Measurements from ENCODE around the gene USP47. TPM values are rescaled to one million over a fixed set of nuclear protein-coding genes. Genes with fewer than 3 reads are reported as not detected.
A peak's percentile ranks its signal among the peaks of the same experiment; 100 is the strongest.

USP47 gene
- total and polyA plus RNA-seq, 9 of the 15 experiments (the other 6 are each of a cell fraction or from before 2014, with no cell fraction given), result 13.1 to 63.6 (median 34.7) TPM

DNA sequence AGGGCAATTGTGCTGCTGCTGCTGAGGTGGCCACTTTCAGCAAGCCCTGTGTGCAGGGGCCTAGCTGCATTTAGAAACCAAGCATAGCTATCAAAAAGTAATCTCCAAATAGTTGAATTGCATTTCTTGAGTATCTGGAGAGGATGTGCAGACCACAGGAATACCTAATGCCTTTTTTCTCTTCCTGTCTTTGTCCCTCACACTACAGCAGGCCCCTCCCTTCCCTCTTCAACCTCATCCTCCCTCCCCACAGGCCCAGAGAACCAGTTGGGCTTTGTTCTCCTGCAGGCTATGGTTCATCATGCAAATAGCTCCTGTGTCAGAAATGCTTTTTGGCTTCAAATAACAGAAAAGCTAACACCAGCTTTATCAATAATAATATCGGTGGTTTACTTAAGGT is 118.9 kb downstream of the USP47 start:
- WGBS (ENCODE audit: insufficient coverage, low coverage, missing lambda C conversion rate), result 93% methylated on average over 1 of the region's 1 CpG
- in situ Hi-C loops (cut with MboI), result no loop called here
- Histone ChIP-seq H3K9me3 (replicated peaks; ENCODE audit: control insufficient read depth, insufficient read depth, low read depth, low read length) (no peaks in the 10 kb centered on the region), H3K4me1 (replicated peaks in 1 of 2; ENCODE audit: control insufficient read depth in 2 of 2, insufficient read depth in 2 of 2, low read length in 2 of 2) (peaks cover 1 to 6% of the 10 kb centered on the region in 2 experiments; a peak in 3 of 5 replicates), H4K20me1 (replicated peaks; ENCODE audit: control insufficient read depth, insufficient read depth, low read length) (no peaks in the 10 kb centered on the region; the same call in 1 of the 2 replicates), H3K9me1 (ENCODE audit: control insufficient read depth, insufficient read depth, low read length) (no peaks in the 10 kb centered on the region), H3K79me2 (ENCODE audit: control insufficient read depth, insufficient read depth, low read length) (no peaks in the 10 kb centered on the region), H2AFZ (ENCODE audit: low read depth, low read length) (no peak overlapping the region), H3K36me3 (ENCODE audit: control insufficient read depth, insufficient read depth, low read length) (peaks cover 15% of the 10 kb centered on the region; the same call in 1 of the 3 replicates), H3K4me3 (no peak overlapping the region), H3K4me2 (ENCODE audit: insufficient read depth, low read length) (no peak overlapping the region), H3K27ac (ENCODE audit: extremely low read depth, low read depth, low read length) (no peak overlapping the region), H3K9ac (ENCODE audit: insufficient read depth in 1 of 2, low read depth in 2 of 2, low read length in 2 of 2) (no peak overlapping the region), H3K27me3 (ENCODE audit: control insufficient read depth in 2 of 2, insufficient read depth in 2 of 2, low read length in 2 of 2) (peaks cover 9 to 23% of the 10 kb centered on the region in 2 experiments; a peak in 4 of 5 replicates)
- FAIRE-seq (no peak), DNase-seq (ENCODE audit: extremely low read depth in 1 of 4, low spot score in 3 of 4) (no peak), ATAC-seq (no peak)
- ChIA-PET CTCF (ENCODE audit: low intra/inter-chr PET ratio) (no interaction called here), POLR2A (no interaction called here)
- TF ChIP-seq NR2F6 (CRISPR knock-in tag; IDR thresholded peaks at IDR 0.05), result no peak
- no peak for TF ChIP-seq FOSL1 (tag; conservative IDR thresholded peaks at IDR 0.05)
- TF ChIP-seq ELF2 (CRISPR knock-in tag; IDR thresholded peaks at IDR 0.05), result no peak
- no peak for TF ChIP-seq RFX1 (IDR thresholded peaks at IDR 0.05)
- BruUV-seq (replicated peaks), result no TSS peak
- intact Hi-C loops (cut with micrococcal nuclease), result loop anchor here (5.0 kb wide), 1 partner anchor 163 kb away; no protein-coding TSS in a partner anchor

DNA sequence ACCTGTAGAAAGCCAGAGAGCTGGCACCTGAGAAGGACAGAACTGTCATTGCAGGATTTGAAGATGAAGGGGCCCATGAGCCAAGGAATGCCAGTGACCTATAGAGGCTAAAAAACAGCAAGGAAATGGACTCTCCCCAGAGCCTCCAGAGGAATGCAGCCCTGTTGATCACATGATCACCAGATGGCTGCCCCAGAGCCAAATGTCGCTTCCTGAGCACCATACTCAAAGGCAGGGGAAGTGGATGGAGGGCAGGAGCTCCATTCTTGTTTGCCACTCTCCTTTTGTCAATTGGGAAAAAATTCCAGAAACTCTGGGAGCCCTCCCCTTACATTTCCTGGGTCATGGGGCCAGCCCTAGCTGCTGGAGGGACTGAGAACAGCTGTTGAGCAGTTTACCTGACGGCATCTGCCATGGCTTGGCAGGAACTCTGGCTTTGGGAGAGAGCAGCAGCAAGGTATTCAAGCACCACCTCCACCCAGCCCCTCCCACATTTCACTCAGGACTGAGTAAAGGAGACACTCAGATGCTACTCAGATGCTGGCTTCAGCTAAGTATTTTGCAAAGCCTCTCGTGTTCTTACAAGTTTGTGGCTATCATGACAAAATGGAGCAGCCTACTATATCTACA is 119.7 kb downstream of the USP47 start:
- H3K79me2 ChIP-seq (ENCODE audit: control insufficient read depth, insufficient read depth, low read length), result no peaks in the 10 kb centered on the region
- DNase-seq (ENCODE audit: extremely low read depth in 1 of 4, low spot score in 3 of 4) (no peak), FAIRE-seq (no peak), ATAC-seq (0 out of 3 replicates have a peak, but pooled peaks have one; percentile 9)
- no peak overlapping the region for H2AFZ ChIP-seq (ENCODE audit: low read depth, low read length)
- no TSS peak for BruUV-seq (replicated peaks)
- H3K27me3 ChIP-seq (ENCODE audit: control insufficient read depth in 2 of 2, insufficient read depth in 2 of 2, low read length in 2 of 2), result peaks cover 9 to 31% of the 10 kb centered on the region in 2 experiments; a peak in 4 of 5 replicates
- H3K27ac ChIP-seq (ENCODE audit: extremely low read depth, low read depth, low read length), result no peak overlapping the region
- peaks cover 7% of the 10 kb centered on the region; the same call in 1 of the 3 replicates for H3K36me3 ChIP-seq (ENCODE audit: control insufficient read depth, insufficient read depth, low read length)
- H4K20me1 ChIP-seq (replicated peaks; ENCODE audit: control insufficient read depth, insufficient read depth, low read length), result no peaks in the 10 kb centered on the region; the same call in 1 of the 2 replicates
- WGBS (ENCODE audit: insufficient coverage, low coverage, missing lambda C conversion rate), result 8% methylated on average over 3 of the region's 3 CpGs
- no peaks in the 10 kb centered on the region for H3K9me1 ChIP-seq (ENCODE audit: control insufficient read depth, insufficient read depth, low read length)
- peaks cover 3 to 6% of the 10 kb centered on the region in 2 experiments; a peak in 4 of 5 replicates for H3K4me1 ChIP-seq (replicated peaks in 1 of 2; ENCODE audit: control insufficient read depth in 2 of 2, insufficient read depth in 2 of 2, low read length in 2 of 2)
- TF ChIP-seq, protein P1, sequence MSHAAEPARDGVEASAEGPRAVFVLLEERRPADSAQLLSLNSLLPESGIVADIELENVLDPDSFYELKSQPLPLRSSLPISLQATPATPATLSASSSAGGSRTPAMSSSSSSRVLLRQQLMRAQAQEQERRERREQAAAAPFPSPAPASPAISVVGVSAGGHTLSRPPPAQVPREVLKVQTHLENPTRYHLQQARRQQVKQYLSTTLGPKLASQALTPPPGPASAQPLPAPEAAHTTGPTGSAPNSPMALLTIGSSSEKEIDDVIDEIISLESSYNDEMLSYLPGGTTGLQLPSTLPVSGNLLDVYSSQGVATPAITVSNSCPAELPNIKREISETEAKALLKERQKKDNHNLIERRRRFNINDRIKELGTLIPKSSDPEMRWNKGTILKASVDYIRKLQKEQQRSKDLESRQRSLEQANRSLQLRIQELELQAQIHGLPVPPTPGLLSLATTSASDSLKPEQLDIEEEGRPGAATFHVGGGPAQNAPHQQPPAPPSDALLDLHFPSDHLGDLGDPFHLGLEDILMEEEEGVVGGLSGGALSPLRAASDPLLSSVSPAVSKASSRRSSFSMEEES (CRISPR knock-in tag; IDR thresholded peaks at IDR 0.05), result peak; percentile 57; the same call in 1 of the 2 replicates
- 0 out of 2 replicates have a peak, but pooled peaks have one; percentile 9 for TF ChIP-seq POLR2G (IDR thresholded peaks at IDR 0.05; ENCODE audit: low read depth, low read length)
- TF ChIP-seq, protein P2, sequence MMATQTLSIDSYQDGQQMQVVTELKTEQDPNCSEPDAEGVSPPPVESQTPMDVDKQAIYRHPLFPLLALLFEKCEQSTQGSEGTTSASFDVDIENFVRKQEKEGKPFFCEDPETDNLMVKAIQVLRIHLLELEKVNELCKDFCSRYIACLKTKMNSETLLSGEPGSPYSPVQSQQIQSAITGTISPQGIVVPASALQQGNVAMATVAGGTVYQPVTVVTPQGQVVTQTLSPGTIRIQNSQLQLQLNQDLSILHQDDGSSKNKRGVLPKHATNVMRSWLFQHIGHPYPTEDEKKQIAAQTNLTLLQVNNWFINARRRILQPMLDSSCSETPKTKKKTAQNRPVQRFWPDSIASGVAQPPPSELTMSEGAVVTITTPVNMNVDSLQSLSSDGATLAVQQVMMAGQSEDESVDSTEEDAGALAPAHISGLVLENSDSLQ (IDR thresholded peaks at IDR 0.05), result no peak
- ChIA-PET POLR2A (interaction anchor here (0.8 kb wide), 1 partner anchor 120 kb away, joined by 3 read pairs; no protein-coding TSS in a partner anchor), CTCF (ENCODE audit: low intra/inter-chr PET ratio) (interaction anchor here (0.6 kb wide), 1 partner anchor 28 kb away, joined by 3 read pairs; no protein-coding TSS in a partner anchor)
- H3K4me2 ChIP-seq (ENCODE audit: insufficient read depth, low read length), result no peak overlapping the region
- H3K9me3 ChIP-seq (replicated peaks; ENCODE audit: control insufficient read depth, insufficient read depth, low read depth, low read length), result no peaks in the 10 kb centered on the region
- intact Hi-C loops (cut with micrococcal nuclease) (loop anchor here (5.0 kb wide), 1 partner anchor 164 kb away; no protein-coding TSS in a partner anchor), in situ Hi-C loops (cut with MboI) (no loop called here)
- H3K9ac ChIP-seq (ENCODE audit: insufficient read depth in 1 of 2, low read depth in 2 of 2, low read length in 2 of 2), result no peak overlapping the region
- no peak overlapping the region for H3K4me3 ChIP-seq
